ENCODE results near the gene MRPS14.
"Not testable (repeated sequence)": the region's sequence is repeated elsewhere in the genome, so short reads cannot be mapped to it uniquely, and the experiment has no call there.

MRPS14 gene

GRCh38 chr1:175062858-175063257 is 39.6 kb upstream of the MRPS14 start:
- DNase-seq (ENCODE audit: extremely low spot score) = no peak
- TF ChIP-seq CTCF (IDR thresholded peaks at IDR 0.05; ENCODE audit: control extremely low read depth, extremely low read depth, low read depth, missing control alignments) = no peak
- CTCF ChIA-PET = interaction anchor here (0.9 to 1.3 kb wide), 4 partner anchors 14 to 89 kb away, joined by 3 to 4 read pairs (median 3); no protein-coding TSS in a partner anchor
- POLR2A ChIA-PET = no interaction called here

- POLR2A ChIA-PET = no interaction called here
- no peak for DNase-seq (ENCODE audit: extremely low spot score)
- no peak for TF ChIP-seq CTCF (IDR thresholded peaks at IDR 0.05; ENCODE audit: control extremely low read depth, extremely low read depth, low read depth, missing control alignments)
- CTCF ChIA-PET = interaction anchor here (0.9 to 1.3 kb wide), 4 partner anchors 15 to 89 kb away, joined by 3 to 4 read pairs (median 3); no protein-coding TSS in a partner anchor
Measured at GRCh38 chr1:175062339-175062738, 39.1 kb upstream of the MRPS14 start.

GRCh38 chr1:175054736-175055135 is 31.5 kb upstream of the MRPS14 start:
- ChIA-PET POLR2A (no interaction called here), CTCF (interaction anchor here (0.7 to 1.5 kb wide), 4 partner anchors 9 to 97 kb away, joined by 3 to 4 read pairs (median 3); no protein-coding TSS in a partner anchor)
- no peak for TF ChIP-seq CTCF (IDR thresholded peaks at IDR 0.05; ENCODE audit: control extremely low read depth, extremely low read depth, low read depth, missing control alignments)
- no peak for DNase-seq (ENCODE audit: extremely low spot score)

- TF ChIP-seq CTCF (IDR thresholded peaks at IDR 0.05; ENCODE audit: control extremely low read depth, extremely low read depth, low read depth, missing control alignments) = no peak
- CTCF ChIA-PET = interaction anchor here (1.0 to 1.8 kb wide), 4 partner anchors 20 to 74 kb away, joined by 3 to 6 read pairs (median 4); partner anchors contain the start of gene MRPS14
- no peak for DNase-seq (ENCODE audit: extremely low spot score)
- POLR2A ChIA-PET = no interaction called here
Measured at GRCh38 chr1:175050992-175051391, 27.8 kb upstream of the MRPS14 start.

- ChIA-PET POLR2A (no interaction called here), CTCF (interaction anchor here (1.3 kb wide), 1 partner anchor 9 kb away, joined by 3 read pairs; no protein-coding TSS in a partner anchor)
- TF ChIP-seq CTCF (IDR thresholded peaks at IDR 0.05; ENCODE audit: control extremely low read depth, extremely low read depth, low read depth, missing control alignments) = no peak
- DNase-seq (ENCODE audit: extremely low spot score) = no peak
Measured at GRCh38 chr1:175045519-175045918, 22.3 kb upstream of the MRPS14 start.

- no peak for TF ChIP-seq CTCF (IDR thresholded peaks at IDR 0.05; ENCODE audit: control extremely low read depth, extremely low read depth, low read depth, missing control alignments)
- ChIA-PET POLR2A (no interaction called here), CTCF (interaction anchor here (1.3 kb wide), 2 partner anchors 9 to 107 kb away, joined by 3 read pairs; no protein-coding TSS in a partner anchor)
- no peak for DNase-seq (ENCODE audit: extremely low spot score)
Measured at GRCh38 chr1:175045097-175045496, 21.9 kb upstream of the MRPS14 start.

- CTCF ChIA-PET = interaction anchor here (1.3 kb wide), 1 partner anchor 107 kb away, joined by 3 read pairs; no protein-coding TSS in a partner anchor
- DNase-seq (ENCODE audit: extremely low spot score); POLR2A ChIA-PET: not testable (repeated sequence)
Measured at GRCh38 chr1:175044591-175044990, 21.4 kb upstream of the MRPS14 start.
